Erythroblast (primary cell): ENCODE data around the gene PARP4.

ENCODE experiments used
- GATA1 ChIP-seq: IDR thresholded peaks from 2 replicates; pipeline ENCODE4 v1.6.1; 2011; ENCODE audit warnings: low read depth, mild to moderate bottlenecking, control low read depth, low read length, moderate library complexity
- POLR2A ChIP-seq: IDR thresholded peaks from 2 replicates; pipeline ENCODE4 v1.6.1; 2011; ENCODE audit warnings: mild to moderate bottlenecking, low read length

- TF ChIP-seq POLR2A: no peak
- TF ChIP-seq GATA1: no peak
These were observed 16.9 kb upstream of the PARP4 start for GRCh38 chr13:24529478-24529877.
